NCI-H526 treated with DMSO at 0.1 percent for 48 hours (cell line): ENCODE measurements around the gene DAD1.

Source experiments
- DNase-seq: peaks from one replicate; lab custom pipeline; 2025; lab: John Stamatoyannopoulos, UW

The DAD1 gene

DNA sequence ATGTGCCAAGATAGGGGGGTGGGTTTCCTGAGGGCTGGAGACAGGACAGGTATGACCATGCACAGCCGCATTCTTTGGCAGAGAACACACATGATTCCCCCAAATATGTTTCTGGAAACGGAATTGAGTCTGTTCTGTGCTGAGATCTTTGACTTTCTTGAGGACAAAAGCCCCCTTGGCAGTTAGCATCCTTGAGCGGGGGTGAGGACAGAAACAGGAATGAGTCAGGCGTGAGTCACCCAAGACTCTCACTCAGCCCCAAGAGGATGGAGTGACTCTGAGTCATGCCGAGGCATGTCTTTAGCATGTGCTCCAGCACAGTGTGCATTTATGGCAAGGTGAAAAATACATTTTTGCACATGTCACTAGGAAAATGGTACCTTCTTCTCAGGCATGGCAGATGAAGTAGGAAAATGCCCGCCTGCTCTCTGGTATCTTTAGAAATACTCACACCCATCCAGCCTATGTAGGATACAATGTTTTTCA is 52.1 kb downstream of the DAD1 start:
- DNase-seq: no peak

DNA sequence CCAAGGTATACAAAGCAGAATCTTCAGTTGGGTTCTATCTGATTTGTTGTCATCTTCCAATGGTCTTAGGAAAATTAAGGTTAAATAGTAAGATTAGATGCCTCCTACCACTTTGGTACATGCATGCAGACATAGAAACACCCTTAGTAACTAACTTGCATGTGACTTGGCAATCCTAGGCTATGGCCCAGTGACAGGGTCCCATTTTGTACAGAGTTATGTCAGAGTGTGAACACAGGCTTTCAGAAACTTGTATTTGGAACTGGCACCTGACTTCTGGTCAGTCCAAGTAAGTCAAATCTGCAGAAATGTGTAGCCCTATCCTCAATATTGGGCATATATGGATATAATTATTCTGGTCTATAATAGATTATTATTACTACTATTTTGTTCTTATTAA is 53.1 kb downstream of the DAD1 start:
- no peak for DNase-seq

DNA sequence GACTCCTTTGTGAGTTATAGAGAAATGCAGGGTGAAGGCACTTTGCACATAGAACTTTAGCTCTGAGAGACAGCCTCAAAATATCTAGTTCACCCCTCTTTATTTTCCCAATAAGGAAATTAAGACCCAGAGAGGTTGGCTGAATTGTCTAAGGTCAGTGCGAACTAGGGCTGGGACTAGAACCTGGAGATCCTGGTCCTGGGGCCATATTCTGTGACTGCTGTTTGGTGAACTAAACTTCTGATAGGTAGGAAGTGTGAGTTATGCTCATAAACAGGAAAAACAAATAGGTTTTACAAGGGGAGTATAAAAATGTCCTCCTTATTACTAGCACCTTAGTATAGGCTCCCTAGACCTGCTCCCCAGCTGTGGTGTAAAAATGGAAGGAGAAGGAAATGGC is 53.9 kb downstream of the DAD1 start:
- DNase-seq: no peak

DNA sequence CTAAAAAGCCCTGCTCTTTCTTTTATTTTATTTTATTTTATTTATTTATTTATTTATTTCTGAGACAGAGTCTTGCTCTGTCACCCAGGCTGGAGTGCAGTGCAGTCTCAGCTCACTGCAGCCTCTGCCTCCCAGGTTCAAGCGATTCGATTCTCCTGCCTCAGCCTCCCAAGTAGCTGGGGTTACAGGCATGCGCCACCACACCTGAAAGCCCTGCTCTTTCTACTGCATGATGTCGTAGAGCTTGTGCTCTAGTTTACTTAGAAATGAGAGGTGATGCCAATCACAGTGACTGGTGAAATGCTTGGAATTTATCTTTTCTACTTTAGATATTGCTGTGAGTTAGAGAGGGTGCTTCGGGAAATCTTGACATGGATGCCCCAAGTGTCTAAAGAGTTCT is 54.5 kb downstream of the DAD1 start:
- no peak for DNase-seq

DNA sequence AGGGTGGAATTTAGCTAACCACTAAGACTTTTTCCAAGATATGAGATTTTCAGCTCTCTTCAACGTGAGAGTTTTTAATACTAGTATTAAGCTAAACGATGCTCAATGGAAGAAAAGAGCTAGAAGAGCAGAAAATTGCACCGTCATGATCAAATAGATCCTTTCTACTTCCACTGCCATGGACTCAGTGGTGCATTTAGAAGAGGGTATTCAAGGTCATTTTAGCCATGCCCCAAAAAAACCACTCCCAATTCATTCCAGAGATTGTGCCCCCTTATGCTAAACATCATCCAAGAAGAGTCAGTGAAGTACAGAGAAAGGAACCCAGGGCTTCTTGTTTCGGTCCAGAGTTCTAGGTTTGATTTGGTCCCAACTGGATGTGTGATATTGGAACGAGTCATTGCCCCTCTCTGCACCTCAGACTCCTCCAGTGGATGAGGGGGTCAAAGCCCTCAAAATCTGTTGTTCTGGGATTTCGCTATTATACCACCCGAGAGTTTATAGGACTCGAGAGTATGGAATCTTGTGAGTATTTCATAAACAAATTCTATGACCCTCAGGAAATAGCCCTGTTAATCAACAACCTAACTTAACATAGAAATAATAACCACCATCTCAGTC is 55.2 kb downstream of the DAD1 start:
- no peak for DNase-seq

DNA sequence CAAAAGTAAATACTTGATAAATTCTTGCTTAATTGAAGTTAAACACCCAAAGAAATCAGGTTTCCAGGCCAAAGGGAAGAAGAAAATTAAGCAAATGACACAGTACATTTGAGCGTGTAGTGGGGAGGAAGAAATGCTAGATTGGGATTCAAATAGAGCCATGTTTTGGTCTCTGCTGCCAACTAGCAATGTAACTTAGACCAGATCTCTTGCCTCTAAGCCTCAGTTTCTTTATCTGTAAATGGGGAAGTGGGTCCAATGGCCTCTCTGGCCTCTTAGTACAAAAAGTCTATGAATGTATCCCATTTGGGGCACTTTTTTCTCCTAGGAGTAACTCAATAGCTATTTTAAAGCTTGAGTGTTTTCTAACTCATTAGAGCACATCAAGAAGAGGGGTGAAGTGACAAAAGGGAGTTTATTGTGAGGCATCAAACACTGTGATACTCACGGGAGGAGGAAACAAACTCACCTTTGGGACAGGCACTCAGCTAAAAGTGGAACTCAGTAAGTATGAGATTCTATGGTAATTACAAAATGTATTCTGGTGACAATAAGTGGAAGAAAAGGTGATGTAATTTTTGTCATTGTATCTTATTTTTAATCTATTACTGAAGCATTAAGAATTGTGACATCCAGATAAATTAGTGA is 55.8 kb downstream of the DAD1 start:
- DNase-seq: no peak

DNA sequence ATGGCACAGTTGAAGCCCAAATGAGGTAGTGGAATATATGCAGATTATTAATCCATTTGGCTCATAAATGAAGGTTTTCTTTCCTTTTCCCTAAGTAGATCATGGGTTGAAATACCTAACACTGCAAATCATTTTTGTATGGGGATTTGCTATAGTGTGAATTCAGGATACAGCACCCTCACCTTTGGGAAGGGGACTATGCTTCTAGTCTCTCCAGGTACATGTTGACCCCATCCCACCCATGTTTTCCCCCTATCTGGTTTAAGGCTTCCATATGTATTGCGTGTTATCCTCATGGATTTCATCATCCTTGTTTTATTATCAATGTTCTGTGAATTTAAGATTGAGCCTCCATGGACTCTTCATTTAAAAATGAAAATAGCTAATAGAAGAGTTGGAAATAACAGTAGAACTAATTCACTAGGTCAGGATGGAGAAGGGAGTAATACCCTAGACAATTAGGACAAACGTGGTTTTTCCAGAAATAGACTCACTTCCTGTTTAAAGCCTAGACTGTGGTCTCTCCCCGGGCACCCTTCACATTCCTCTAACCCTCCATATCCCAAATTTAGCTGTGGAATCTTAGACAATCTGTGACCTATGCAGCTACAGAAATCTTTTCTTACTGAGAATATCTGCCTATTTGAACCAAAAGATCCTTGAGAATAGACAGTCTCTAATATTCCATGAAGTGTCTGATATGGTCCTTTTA is 56.5 kb downstream of the DAD1 start:
- no peak for DNase-seq

DNA sequence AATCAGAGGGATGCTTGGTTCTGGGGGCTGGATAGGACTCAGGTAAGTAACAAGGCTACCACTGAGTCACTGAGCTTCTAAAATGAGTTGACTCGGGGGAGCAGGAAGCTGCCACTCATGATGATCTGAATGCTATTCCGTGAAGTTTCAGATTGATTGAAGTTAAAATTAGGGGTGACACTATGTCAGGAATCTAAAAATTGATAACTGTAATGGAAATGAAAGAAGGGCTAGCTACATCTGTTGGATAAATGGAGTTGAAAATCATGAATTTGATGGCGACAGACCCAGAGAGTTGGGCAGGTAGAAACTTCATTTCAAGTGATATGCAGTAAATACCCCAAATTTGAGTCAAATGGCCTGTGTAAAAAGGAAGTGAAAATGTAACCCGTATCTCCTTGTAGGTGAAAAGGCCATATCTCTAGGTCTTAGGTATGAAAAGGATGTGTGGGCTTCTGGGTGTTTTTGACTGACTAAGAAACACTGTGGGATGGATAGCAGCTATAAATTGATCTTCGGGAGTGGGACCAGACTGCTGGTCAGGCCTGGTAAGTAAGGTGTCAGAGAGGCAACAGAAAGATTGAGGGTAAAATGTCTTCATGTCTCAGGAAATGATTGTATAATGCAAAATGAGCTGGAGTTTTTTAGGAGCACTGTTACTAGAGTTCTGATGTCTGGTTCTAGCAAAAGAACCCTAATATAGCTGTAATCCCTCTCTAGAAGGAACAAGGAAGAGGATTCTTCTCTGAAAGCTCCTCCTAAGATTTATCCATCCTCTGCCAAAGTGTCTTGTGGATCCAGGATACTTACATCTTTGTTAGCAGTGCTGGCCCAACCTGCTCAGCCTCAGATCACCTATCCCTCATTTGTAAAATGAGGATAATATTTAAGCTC is 57.3 kb downstream of the DAD1 start:
- no peak for DNase-seq

DNA sequence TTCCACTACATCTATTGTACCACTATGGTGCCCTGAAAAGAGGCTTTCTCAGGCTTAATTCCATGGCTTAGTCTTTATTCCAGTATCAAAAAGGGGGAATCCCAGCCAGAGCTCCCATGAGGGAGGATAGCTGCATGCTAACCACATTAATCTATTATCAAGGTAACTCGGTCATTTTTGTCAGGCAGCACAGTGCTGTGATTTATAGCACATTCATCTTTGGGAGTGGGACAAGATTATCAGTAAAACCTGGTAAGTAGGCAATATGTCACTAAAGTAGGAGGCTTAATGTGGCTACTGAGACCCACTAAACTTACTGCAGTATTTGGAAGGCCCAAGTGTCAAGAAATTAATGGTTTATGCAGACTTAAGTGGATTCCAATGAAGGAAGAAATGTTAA is 58.9 kb downstream of the DAD1 start:
- no peak for DNase-seq

DNA sequence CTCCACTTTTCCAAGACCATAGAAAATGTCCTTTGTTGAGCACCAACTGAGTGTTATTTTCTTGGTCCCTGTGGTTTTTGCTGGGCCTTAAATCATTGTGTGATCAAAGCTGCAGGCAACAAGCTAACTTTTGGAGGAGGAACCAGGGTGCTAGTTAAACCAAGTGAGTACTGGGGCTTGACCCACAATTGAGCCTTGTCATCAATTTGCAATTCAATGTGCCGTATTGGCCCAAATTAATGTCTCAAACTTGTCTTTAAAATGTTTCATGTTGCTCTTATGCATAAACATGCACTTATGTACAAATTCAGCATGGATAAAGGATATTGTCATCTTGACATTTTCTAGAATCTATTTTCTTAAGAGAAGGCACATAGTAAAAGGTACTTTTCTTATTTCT is 62.3 kb downstream of the DAD1 start:
- no peak for DNase-seq

DNA sequence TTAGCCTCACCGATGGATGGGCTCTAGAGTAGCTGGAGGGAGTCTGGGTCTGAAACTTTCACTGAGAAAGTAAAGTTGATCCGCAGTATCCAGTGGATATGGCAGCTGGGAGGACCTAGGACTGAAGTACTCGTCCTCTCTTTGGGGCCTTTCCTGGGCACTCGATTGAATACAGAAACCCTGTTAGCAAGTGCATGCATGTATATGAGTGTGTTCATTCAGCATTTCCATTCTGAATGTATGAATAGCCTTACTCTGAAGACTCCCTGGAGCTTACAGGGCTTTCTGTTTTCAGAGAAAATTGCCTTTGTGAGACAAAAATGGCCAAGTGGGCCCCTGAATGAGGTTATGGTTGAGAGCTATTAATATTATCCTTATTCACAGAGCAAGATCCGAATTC is 62.8 kb downstream of the DAD1 start:
- no peak for DNase-seq

DNA sequence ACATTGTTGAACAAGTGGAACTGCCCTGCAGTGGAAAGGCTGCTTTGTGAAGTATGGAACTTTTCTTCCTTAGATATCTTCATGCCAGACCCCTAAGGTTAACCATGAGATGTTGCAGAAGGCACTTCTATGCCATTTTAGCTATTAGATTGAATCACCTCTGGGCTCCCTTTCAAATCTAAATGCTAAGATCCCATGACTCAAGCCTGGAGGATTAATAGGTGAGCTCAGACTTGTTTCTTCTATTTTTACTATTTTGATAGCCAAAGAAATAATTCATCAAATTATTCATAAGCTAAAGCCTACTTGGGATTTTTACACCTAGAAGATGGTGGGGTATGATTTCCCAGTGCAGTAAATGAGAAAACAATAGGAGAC is 64.3 kb downstream of the DAD1 start:
- no peak for DNase-seq

DNA sequence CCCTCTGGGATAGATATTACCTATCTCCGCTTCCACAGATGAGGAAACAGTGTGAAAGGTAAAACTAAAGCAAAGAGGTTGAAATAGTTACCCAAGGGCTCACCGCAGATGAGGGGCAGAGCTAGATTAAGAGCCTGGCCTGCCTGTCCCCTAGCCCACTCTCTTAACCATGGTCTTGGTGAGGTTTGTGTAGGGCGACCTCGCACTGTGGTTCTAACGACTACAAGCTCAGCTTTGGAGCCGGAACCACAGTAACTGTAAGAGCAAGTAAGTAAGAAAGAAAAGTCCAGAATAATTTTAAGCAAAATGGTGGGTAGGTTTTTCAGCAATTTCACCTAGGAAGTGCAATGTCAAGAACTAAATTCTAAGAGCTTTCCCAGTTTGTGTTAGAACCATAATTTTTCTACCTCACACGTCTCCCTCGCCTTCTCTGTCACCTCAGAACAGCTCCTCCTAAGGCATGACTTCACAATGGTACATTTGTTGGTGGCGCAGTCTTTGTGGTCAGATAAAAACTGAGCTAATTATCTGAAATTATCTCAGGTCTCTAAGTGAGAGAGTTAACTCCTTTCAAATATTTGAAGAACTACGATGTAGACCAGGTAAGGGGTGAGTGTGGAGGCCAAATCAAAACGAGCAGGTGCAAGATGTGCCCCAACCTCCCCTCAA is 64.8 kb downstream of the DAD1 start:
- DNase-seq: no peak

DNA sequence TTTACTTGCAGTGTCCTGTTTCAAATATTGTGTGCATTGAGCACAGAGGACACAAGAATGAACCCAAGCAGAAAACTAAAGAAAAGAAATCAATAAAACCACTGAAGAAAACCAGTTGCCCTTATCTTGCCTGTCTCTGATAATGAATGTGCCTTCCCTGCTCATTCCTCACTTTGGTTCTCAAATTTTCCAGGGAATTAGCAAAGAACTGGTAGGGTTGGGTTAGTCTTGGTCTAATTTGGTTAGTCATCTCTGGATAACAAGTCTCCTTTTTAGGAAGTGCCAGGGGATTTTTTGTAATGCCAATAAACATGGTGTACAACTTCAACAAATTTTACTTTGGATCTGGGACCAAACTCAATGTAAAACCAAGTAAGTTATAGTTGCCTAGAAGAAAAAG is 65.7 kb downstream of the DAD1 start:
- no peak for DNase-seq

DNA sequence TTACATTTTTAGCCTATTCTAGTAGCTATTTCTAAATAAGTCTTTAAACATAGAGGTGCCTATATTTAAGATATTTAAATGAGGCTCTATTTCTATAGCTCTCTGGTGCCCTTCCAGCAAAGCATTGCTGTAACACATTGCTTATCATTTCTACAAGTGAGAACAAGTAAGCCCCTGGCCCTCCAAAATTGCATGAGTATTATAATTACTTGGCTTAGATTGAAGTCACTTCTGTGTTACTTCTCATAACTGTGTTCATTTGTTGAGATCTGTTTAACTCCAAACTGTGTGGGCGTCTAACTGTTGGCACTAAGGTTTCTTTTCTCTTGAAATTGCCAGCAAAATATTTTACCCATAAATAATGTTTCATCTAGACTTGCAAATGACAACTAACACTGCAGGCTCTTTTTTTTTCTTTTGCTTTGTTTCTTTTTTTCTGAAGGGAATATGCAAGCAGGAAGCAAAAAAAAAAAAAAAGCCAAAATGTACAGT is 66.5 kb downstream of the DAD1 start:
- DNase-seq: no peak

DNA sequence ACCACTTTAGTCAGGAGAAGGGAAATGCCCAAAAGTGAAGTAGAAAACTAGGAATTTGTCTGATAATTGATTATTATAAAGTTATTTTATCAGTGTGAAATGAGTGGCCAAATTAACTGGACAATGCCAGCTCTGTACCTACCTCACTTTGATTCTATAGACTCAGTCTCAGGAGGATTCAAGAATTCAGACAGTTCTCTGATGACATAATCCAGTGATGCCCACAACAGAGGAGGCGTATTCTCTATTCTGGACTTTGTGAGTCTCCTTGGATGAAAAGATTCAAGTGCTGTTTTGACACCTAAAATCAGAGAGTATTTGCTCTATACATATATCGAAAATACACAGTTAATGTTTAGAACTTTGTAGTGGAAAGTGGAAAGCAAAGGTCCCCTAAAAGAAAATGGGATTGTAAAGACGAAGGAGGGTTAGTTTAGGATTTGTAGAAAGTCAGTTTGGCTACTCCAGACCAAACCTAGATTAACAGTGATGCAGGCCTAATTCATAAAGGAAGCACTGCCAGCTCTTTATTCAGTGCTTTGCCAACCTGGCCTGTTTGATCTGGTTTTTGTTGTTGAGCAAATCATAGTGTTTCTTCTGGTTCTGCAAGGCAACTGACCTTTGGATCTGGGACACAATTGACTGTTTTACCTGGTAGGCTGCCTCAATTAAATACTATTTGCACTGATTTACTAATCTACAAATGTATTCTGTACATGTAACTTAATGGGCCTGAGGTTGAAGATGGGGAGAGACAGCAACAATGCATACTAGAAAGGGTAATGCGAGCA is 67.4 kb downstream of the DAD1 start:
- DNase-seq: no peak

DNA sequence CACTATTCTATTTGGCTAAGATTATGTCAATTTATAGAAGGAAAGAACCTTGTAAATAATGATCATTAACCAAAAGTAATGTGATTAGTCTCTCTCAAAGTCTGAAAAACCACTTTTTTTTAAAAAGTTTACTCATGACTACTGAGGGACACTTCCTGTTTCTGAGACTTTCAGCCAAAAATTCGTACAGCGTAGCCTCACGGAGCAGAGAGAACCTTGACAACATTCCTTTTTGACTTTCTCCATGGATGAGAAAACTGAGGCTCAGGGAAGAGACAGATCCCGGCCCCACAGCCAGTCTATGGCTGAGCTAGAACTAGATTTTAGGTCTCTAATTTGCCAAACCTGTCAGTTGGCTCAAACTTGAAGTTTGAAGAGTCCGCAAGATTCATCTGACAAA is 68.2 kb downstream of the DAD1 start:
- no peak for DNase-seq

DNA sequence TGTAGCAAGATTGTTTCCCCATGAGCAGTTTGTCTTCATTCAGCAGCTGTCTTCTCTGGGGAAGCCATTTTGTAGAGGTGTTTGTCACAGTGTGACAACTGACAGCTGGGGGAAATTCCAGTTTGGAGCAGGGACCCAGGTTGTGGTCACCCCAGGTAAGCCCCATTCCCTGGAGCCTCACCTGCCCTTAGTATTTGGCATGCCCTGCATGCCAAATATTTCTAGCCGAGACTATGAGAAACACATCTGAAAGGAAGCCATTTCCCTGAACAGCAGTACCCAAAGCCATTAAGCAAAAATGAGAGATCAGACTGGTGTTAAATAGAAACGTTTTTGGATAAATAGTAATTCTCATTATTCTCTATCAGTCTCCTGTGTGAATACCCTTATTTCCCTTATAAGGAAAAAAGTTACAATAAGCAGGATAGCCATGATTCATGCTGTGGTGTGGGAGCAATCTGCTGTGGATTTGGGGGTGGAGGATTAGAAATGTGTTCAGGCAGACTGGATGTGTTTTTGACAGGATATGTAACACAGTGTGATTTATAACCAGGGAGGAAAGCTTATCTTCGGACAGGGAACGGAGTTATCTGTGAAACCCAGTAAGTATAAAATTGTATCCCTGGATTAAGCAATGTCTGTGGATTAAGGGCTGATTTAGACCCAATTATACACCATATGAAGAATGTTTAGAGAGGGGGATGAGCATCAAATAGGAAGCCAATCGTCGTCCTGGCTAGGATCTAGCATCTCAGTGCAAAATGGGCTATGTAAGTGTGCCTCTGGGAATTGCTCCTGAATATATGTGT is 68.9 kb downstream of the DAD1 start:
- no peak for DNase-seq

DNA sequence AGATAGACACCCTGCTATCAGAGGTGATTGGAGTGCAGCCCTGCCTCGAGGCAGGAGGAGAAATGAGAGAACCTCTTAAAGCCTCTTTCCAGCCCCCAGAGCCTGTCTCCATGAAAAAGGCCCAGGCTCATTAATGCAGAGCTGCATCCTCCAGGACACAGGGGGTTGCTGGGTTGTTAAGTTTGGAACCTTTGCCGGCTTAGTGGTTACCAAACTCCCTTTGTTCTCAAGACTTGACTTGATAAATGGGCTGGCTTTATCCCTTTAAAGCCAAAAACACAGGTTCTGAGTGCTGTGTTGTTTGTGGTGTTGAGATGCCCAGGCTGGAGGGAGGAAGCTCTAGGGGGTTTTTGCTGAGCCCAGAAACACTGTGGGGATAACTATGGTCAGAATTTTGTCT is 71.0 kb downstream of the DAD1 start:
- no peak for DNase-seq

DNA sequence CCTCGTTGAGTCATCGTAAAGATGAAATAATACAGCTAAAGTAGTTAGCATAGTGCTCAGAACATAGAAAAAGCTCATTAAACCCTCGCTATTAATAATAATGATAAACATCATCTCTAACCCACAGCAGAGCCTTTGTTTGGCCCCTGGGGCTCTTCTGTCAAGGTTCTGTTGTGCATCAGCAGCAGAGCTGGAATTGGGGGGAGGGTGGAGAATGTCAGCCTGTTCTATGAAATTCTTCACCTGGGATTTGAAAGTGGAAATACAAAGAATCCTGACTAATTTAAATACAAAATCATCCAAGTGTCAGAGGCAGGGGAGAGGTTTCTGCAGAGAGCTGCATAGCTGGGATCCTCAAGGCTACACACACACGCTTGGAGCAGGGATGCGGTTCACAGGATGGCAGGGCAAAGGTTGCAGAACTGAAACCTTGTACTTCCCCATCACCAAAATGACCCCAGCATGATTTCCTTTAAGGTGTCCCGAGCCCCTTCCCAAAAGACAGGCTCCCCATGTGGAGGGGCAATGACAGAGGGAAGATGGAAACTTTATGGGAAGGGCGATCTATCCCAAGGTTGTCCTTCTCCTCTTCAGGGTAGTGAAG is 71.8 kb downstream of the DAD1 start:
- no peak for DNase-seq
